Hepatocyte (in vitro differentiated cells): ENCODE data around the gene UNC119.

ENCODE experiments used
- CTCF ChIP-seq: fragments of 200-600 bp; sonication (generic); IDR thresholded peaks from 2 replicates; pipeline ENCODE4 v1.5.1; 2016; ENCODE audit warnings: antibody characterized with exemption, mild to moderate bottlenecking; ENCODE audit not compliant: poor library complexity
- EZH2 ChIP-seq: fragments of 200-600 bp; sonication (generic); IDR thresholded peaks from 2 replicates; pipeline ENCODE4 v1.6.1; 2016; ENCODE audit warnings: antibody characterized with exemption, mild to moderate bottlenecking, borderline replicate concordance
- EZH2phosphoT487 ChIP-seq: fragments of 200-600 bp; sonication (generic); IDR thresholded peaks from one replicate; pipeline ENCODE4 v1.6.1; 2018; ENCODE audit warnings: antibody characterized with exemption, mild to moderate bottlenecking, low read depth, moderate library complexity; ENCODE audit not compliant: unreplicated experiment, severe bottlenecking

DNA sequence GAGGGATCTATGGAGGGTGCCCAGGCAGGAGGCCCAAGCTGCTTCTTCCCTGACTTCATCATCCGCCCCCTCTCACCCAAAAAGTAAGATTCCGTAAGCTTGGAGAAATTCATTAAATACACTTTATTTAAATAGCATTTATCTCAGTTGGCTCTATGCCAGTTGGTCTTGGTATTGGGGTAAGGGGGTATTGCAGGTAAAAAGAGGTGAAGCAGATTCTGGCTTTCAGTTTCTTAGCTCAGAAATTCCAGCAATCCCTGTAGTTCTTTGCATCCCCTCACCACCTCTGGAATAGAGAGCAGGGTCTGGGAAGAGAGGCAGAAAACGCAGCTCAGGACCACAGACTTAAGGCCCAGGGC lies 25.0 kb upstream of the UNC119 start:
- TF ChIP-seq CTCF (no peak), EZH2 (no peak), EZH2phosphoT487 (no peak)
